Dermis blood vessel endothelial cell (primary cell): ENCODE results near the gene SARDH. TPM values are rescaled to one million over a fixed set of nuclear protein-coding genes. Genes with fewer than 3 reads are reported as not detected.

ENCODE experiments used
- DNase-seq: peaks from one replicate; pipeline ENCODE4 v3.0.0; 2010
- total RNA-seq: library from RNA; depleted of rRNA; stranded (reverse); fragments of >200 nt; gene quantifications from 2 replicates; pipeline ENCODE4 v1.2.3, GENCODE V29; 2014

SARDH gene
- total RNA-seq, 1 donor from 2014 or later, result 0.34 TPM

GRCh38 chr9:133701321-133701980, 36.7 kb downstream of the SARDH start:
- DNase-seq, result no peak

GRCh38 chr9:133700819-133701320, 37.3 kb downstream of the SARDH start:
- DNase-seq, result peak; percentile 14

DNA sequence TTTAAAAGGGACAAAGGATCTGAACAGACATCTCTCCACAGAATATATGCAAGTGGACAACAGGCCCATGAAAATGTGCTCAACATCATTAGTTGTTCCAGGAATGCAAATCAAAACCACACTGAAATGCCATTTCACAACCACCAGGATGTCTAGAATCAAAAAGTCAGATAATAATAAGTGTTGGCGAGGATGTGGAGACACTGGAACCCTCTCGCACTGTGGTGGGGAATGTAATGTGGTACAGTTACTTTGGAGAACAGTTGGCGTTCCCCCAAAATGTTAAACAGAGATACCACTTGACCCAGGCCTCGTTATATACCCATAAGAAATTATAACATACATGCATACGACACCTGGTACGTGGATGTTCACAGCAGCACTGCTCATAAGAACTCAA, 38.6 kb downstream of the SARDH start:
- DNase-seq, result no peak

DNA sequence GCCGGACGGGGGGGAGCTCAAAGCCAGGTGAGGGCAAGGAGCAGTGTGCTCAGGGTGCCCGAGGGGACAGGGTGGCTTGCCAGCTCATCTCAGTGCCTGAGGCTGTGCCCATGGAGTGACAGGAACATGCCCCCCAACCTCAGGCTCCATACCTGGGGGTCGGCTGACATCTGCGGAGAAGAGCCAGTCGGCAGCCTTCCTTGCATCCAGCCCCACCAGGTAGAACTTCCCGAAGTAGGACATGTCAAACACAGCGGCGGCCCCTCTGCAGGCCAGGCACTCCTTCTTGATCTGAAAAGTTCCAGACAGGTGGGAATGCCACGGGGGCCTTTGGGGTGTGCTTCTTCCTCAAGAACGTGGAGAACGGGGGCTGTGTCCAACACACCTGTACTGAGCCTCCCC, 42.1 kb downstream of the SARDH start:
- no peak for DNase-seq

GRCh38 chr9:133694686-133695085, 43.5 kb downstream of the SARDH start:
- DNase-seq, result no peak

DNA sequence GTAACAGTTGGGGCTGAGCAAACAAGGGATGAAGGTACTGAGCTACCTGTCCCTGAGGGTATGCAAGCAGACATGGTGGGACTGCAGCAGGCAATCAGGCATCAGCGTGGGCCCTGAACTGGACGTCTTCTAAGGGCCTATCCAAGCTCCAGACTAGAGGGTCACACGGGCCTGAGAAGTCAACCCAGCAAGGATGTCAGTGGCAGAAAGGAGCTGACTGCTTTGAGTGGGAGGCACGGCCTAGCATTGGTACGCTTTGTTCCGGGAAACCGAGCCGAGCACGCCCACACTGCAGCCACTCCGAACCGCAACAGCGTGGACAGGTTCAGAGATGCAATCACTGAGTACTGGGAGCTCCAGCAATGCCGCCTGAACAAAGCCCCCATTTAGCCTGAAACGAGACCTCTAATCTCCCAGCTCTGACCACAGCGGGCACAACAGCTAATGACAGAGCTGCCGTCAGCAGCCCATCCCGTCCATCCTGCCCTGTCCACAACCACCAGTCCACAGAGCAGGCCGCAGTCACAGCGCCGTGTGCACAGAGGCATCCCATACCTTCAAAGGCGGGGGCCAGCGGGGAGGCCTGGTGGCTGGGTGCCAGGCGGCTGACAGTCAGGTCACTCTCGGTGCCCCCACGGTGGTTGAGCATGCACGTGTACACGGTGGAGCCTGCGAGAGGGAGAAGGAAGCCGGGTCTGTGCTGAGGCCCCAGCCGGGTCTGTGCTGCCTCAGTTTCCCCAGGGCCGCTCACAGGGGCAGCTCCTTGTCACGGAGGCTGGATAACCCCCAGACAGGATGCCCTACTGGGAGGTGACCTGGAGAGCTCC, 44.2 kb downstream of the SARDH start:
- no peak for DNase-seq

DNA sequence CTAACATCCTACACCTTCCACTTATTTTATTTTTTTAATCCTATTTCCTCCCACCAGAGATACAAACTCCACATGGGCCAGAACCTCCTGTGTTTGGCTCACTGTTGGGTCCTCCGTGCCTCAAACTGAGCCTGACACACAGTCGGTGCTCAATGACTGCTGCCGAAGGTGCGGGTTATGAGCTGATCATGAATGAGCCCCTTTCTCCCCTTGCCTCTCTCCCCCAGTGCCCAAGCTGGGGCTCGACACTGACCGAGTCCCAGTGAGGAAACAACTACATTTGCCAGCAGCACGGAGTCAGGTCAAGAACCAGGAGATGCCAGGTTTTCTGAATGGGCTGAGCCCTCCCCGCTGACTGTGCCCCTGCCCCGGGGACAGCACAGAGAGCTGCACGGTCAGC, 45.0 kb downstream of the SARDH start:
- DNase-seq, result no peak

DNA sequence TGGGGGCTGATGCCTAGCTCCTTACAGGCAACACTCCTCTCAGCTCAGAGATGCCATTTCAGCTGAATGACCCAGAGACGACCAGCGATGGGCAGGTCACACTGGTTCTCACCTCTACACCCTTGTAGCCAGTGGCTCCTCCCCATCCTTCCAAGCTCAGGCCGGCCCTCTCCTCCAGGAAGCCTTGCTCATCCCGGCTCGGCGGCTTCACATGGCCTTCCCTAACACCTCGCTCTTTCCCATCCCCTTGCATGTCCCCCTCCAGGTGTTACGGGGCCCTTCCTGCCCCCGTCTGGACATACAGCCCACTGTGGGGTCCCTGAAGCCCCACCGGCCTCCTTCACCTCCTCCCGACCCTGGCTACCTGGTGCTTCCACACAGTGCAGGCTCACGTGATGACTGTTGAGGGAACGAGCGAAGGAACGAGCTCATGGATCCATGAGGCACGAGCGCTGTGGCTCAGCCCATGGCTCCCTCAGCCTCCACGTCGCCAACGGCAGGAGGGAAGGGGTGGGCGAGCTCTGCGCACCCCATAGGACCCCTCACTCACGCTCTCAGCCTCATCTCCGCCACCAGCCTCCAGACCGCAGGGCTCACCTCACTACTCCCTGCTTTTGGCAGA, 45.7 kb downstream of the SARDH start:
- no peak for DNase-seq

DNA sequence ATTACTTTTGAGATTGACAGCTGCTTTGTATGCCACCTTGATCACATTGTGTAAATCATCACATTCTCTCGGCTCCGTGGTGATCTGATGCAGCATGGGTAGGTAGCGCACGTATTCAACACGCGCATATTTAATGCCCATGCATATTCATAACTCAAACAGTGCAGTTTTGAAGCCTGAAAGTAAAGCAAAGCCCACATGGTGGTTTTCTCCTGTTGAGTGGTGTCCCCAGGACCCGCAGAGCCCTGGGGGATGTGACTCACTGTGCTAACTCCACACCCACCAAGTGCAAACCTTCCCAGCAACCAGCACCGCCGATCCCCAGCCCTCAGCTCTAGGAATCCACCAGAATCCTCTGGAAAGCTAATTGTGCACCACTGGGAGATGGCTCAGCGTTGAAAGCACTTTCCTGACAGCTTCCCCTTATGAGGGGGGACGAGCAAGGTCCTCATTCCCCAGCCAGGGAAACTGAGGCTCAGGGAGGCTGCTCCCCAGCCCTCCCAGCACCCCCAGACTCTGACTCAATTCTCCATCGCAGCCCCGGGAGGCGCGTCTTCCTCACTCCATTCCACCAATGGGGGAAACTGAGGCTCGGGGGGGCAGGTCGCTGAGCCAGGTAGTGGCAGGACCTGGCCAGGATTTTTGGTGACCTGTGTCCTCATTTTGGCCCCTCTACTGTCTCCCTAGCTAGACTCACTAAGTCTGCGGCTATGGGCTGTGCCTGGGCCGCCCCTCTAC, 46.4 kb downstream of the SARDH start:
- DNase-seq, result no peak

GRCh38 chr9:133691191-133691590, 47.0 kb downstream of the SARDH start:
- DNase-seq, result no peak

GRCh38 chr9:133690081-133690561, 48.0 kb downstream of the SARDH start:
- no peak for DNase-seq

- DNase-seq, result no peak
Measured at GRCh38 chr9:133689151-133689763, 48.9 kb downstream of the SARDH start.

DNA sequence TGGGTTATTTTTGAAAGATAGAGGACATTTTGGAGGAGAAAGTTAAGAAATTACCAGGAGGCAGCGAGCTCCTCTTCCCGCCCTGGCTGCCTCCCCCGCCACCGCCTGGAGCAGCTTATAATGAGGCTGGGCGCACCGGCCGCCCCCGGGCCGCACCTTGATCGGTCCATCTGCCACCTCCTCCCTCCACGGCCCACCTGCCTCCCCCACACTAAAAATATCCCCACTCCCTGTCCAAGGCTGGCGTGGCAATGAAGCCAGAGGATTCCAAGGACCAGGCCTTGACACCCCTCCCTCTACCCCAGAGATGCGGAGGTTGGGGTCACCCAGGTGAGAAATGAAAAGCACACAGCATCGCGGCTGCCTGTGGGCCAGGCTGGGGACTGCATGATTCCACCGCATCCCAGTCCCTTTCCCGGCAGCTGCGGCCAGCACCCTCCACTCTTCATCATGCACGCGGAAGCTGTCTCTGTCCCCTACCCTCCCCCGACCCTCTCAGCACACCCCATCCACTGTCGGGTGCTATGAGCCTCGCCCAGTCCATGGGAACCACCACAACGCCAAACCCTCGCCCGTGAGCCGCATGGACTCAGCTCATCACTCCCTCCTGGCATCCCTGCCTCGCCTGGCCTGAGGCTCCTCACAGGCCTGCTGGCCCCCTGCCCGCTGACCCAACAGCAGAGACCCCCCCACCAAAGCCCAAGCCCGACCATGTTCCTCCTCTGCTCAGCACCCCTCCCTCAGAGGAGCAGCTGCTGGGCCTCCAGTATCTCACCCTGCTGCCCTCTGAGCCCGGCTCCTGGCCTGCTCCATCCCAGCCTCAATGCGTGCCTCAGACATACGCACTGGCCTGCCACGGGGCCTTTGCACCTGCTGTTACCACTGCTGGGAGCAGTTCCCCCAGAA, 50.0 kb downstream of the SARDH start:
- no peak for DNase-seq

DNA sequence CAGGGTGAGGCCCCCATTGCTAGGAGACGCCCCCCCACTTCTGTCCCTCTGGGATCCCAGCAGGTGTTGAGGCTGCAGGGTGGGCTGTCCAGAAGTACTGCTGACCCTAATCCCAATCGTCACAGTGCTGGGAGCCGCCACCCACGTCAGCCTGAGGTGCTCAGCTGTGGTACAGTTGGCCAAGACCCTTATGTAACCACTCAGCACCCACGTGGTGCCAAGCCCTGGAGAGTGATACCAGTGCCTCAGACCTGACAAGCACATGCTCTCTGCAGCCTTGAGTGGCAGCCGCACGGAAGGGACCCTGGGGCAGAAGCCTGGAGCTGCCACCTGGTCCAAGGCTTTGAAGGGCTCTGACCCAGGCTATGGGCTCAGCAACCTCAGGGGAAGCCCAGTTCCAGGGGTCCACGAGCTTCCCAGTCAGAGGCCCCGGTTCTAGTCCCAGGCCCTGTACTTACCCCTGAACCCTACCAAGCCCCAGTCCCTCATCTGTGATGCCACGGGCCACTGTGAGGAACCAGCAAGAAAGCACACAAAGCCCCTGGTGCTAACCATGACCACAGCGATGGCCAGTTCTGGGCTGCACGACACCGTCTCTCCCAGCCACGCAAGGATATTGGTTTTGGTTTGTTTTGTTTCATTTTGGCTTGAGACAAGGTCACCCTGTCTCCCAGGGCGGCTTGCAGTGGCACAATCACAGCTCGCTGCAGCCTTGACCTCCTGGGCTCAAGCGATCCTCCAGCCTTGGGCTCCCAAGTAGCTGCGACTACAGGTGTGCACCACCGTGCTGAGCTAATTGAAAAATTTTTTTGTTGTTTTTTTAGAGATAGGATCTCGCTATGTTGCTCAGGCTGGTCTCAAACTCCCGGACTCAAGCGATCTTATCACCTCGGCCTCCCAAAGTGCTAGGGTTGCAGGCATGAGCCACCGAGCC, 51.2 kb downstream of the SARDH start:
- no peak for DNase-seq

- no peak for DNase-seq
Measured at GRCh38 chr9:133685653-133686609, 52.2 kb downstream of the SARDH start.

- DNase-seq, result no peak
Measured at GRCh38 chr9:133684936-133685361, 53.2 kb downstream of the SARDH start.

DNA sequence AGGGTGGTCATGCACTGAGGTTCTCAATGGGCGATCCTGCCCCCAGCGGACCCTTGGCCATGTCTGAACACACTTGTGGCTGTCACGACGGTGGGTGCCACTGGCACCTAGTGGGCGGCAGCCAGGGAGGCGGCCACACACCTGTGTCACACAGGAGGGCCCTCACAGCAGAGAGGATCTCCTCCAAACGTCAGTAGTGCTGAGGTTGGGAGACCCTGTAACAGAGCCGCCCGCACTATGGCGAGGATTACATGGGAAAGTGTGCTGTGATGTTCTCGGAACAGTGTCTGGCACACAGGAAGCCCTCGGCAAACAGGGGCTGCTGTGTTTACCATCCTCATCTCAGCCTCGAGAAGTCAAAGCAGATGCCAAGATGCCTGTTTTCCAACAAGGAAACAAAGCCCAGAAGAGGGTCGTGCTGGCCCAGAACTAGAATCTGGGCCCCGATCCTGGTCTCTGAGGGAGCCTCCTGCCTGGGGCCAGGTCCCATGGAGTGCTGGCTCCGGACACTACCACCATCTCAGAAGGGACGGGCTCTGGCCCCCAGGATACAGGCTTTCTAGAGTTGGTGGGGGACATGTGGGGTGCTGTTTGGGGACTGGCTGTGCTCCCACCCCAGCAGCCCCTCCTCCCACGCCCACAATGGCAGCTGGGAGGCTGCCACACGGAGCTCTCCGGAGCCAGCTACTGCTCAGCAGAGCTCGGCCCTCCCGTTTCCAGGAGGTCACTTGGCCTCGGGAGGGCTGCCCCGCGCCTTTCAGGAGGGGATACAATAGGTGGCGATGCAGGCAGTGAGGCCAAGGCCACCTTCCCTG, 53.8 kb downstream of the SARDH start:
- DNase-seq, result no peak
